Stimulated activated CD8-positive, alpha-beta memory T cell treated with anti-CD3 and anti-CD28 coated beads, Interleukin-7, amount 100 ng/mL, for 1 hour (primary cell): ENCODE results near the gene TMEM245.

Source experiments
- DNase-seq, 2 donors: peaks; one replicate each; pipeline ENCODE4 v3.0.0-alpha.2; 2020; ENCODE audit warnings: low read depth in 2 of 2

Gene TMEM245

DNA sequence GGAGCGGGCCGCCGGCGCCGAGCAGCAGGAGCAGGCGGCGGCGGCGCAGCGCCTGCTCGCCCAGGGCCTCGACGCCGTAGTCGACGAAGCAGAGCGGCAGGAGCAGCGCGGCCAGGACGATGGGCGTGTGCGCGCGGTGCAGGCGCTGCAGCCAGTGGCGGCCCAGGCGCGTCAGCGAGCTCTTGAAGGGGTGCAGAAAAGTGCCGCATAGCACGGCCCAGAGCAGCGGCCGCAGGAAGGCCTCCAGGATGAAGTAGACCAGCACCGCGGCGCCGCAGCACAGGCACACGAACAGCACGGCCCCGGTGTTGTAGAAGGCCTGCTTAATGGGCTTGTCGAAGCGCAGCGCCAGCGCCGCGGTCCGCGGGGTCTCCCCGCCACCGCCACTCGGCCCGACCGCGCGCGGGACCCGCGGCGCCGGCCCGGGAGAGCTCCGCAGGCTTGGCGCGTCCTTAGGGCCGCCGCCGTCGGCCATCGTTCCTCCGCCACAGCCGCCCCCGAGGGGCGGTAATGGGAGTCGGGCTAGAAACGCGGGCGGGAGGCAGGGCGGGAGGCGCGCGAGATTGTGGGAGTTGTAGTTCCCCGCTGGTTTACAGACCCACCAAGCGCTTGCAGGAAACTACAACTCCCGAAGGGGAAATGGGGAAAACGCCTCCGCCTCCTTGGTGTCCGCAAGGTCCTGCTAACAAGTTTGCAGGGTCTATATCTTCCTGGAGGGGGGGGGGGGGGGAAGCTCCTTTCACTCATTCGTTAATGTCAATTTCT is at the start of gene TMEM245:
TSS of gene TMEM245 (minus strand) at position 509 of the 765 bp plus-strand sequence. CDS start at position 475, 34 bp downstream.
- peak; percentile 86 to 88 for DNase-seq

DNA sequence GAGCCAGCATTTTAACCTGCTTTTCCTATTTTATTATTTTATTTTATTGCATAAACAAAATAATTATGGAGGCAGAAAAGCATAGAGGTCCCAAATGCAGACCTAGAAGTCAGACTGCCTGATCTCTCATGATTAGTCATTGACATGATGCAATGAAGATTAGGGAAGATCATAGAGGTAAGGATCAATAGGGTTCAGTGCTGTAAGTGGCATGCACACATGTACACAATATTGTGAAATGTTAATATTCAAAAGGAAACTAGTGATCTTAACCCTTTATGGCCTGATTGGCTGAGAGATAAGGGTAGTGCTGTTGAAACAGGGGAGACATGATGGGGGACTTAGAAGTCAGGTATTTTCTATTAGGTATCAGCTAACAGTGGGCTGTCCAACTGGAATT is 48.4 kb upstream of the TMEM245 start:
- DNase-seq: no peak

GRCh38 chr9:109167716-109168115 is 48.0 kb upstream of the TMEM245 start:
- no peak for DNase-seq

- no peak for DNase-seq
These were observed 47.2 kb upstream of the TMEM245 start, which contains the start of gene FRRS1L for GRCh38 chr9:109166771-109167601. FRRS1L (minus strand) TSS chr9:109167249; CDS start chr9:109167138, 111 bp downstream.

DNA sequence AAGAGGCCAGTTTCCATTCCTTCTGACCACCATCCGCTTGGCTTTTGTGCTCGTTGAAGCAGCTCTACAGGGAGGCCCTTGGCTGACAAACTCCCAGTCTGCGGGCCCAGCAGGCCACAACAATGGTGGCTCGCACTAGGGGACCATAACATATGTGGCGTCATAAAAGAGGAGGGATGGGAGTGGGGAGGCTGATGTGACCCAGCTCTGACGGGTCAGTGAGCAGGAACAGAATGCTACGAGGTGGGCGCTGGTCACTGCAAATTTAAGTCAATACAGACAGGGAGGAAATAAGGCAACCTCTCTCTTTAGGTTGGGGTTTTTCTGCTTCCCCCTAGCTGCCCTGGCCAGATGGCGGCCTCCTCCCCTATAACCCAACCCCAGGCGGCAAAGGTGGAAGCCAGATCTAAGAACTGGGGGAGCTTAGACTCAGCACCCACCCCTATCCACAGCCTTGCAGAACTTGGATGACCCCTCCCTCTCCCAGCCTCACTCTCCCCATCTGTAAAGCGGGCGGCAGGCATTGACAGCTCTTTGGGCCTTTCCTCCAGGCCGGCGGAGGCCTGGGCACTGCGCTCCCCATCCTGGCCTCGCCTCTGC is 46.5 kb upstream of the TMEM245 start:
- no peak for DNase-seq

DNA sequence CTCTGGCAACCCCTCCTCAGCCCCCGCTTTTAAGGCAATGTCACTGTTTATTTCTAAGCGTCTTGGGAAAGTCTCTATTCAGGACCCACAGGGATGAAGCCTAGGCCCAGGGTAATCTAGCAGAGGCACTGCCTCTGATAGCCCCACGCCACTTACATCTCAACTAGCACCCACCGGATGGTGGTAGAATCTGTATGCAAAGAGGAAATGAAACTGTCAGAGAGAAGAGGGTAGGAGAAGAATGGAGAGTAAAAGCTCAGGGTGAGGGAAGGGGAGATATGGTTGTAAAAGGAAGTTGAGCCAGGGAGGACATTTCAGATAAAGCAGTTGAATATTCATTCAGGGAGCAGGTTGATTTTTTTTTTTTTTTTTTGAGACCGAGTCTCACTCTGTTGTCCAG is 44.3 kb upstream of the TMEM245 start:
- DNase-seq: no peak

DNA sequence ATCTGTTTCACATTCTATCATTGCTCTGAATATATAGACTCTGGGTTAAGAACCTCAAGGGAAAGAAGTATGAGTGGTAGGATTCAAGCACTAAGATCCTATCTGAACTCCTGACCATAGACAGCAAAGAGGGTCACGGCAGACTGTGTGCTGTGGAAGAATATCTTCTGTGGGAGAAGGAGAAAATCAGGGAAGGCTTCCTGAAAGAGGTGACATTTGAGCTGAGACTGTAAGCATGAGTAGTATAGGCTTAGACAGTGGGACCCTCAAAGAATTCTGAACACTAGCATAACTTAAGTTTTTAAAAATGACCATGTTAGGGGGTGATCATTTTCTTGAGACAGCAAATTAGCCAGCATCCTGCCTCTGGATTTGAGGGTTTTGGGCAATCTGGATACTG is 43.4 kb upstream of the TMEM245 start:
- no peak for DNase-seq

DNA sequence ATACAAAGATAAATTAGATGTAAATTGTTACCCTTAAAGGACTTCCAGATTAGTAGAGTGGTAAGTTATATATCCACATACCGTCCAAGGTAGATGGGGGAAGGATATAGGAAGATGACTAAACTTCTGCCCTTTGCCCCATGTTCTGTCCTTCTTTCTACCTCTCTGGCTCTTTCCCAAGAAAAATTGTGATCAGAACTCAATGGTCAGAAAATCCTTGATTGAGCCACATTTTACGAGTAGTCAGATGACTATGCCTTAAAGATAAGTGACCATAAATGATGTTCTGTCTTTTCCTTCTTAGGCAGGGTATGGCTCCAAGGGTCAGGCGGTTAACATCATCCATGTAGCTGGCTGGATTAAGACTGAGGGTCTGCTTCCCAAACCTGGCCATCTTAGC is 42.9 kb upstream of the TMEM245 start:
- DNase-seq: no peak

GRCh38 chr9:109161471-109161870 is 41.7 kb upstream of the TMEM245 start:
- no peak for DNase-seq

- no peak for DNase-seq
These were observed 39.8 kb upstream of the TMEM245 start for GRCh38 chr9:109159583-109159982.

DNA sequence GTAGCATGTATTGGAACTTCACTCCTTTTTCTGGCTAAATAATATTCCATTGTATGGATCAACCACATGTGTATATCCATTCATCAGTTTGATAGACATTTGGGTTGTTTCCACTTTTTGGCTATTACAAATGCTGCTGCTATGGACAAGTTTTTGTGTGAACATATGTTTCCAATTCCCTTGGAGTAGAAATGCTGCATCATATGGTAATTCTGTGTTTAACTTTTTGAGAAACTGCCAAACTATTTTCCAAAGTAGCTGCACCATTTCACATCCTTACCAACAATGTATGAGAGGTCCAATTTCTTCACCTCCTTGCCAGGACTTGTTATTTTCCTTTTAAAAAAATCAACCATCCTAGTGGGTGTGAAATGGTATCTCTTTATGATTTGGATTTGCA is 38.9 kb upstream of the TMEM245 start:
- DNase-seq: no peak

GRCh38 chr9:109156708-109157107 is 37.0 kb upstream of the TMEM245 start:
- DNase-seq: no peak

DNA sequence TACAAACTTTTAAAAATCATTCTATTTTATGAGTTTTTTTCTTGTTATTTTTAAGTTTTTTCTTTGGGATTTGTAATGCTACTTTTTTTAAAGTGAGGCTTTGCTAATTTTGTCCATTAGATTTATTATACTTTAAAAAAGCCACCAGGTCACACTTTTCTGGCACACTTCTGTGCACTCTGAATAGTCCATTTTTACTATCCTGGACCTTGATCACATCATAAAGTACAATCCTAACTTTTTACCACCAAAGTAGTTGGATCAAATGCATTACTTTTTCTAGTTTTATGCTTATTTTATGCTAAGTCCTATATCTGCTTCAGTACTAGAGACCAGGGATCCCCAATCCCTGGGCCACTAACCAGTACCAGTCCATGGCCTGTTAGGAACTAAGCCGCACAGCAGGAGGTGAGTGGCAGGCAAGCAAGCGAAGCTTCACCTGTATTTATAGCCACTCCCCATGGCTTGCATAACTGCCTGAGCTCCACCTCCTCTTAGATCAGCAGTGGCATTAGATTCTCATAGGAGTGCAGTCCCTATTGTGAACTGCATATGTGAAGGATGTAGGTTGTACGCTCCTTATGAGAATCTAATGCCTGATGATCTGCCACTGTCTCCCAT is 31.3 kb upstream of the TMEM245 start:
- no peak for DNase-seq

DNA sequence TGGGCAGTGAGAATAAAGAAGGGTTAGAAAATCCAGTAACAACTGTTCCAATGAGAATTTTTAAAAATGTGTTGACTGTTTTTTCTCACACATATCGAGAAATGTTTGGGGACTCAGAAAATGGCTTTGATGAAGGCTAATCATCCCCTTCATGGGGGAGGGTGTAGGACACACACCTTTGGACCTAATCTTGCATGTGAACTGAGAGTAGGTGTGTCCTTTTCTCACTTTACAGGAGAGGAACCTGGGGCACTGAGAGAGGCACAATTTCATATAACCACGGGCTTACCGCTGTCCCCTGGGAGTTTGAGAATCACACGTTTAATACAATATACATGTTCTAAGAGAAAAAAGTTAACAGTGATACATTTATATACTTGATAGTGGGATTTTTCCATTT is 30.0 kb upstream of the TMEM245 start:
- DNase-seq: no peak

DNA sequence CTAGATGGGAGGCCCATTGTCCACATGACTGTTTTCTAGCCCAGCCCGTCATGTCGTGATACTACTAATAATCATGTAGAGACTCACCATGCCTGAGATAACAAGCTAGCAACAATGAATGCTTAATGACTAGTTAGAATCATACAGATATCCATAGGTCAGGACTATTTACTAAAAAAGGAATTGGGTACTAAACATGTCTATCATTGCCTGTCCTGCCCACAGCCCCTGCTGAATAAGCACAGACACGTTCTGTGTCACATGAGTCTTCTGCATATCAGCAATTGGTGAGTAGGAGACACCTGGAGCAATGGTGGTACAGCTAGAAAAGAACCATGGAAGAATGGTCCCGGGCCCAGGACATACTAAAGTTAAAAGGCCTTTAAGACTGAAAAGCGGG is 29.3 kb upstream of the TMEM245 start:
- DNase-seq: no peak

- no peak for DNase-seq
These were observed 25.3 kb upstream of the TMEM245 start for GRCh38 chr9:109145051-109145450.

- no peak for DNase-seq
These were observed 24.3 kb upstream of the TMEM245 start for GRCh38 chr9:109143881-109144562.

DNA sequence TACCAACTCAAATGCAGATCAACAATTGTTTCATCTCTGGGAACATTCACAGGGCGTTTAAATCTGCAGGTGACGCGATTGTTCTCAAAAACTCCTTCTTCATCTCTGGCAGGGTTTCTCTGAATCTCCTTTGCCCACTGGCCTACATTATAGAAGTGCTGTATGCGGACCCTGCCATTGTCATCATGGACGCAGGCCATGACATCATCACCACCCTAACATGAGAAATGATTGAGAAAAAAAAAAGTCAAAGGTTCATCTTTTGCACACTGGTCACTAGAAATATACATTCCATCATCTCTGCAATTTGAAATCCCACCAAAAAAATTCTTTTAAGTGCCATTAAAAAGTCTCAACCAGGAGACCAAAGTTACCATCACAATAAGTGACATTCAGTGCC is 21.6 kb upstream of the TMEM245 start:
- no peak for DNase-seq

DNA sequence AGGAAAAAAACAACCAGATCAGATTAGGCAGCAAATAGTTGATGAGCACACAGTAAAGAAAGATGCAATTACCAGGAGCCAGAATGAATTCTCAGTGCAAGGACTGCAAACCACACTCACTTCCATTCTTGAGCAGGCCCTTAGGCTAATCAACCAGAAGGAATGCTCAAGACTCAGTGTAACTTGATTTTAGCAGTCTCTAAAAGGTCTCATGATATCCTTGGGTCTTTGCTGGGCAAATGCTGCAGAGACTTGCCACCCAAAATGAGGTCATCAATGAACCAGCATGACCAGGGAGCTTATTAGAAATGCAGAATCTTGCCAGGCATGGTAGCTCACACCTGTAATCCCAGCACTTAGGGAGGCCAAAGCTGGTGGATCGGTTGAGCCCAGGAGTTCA is 20.1 kb upstream of the TMEM245 start:
- no peak for DNase-seq

GRCh38 chr9:109138421-109138820 is 18.7 kb upstream of the TMEM245 start:
- no peak for DNase-seq

- DNase-seq: no peak
These were observed 14.4 kb upstream of the TMEM245 start for GRCh38 chr9:109134167-109134578.

DNA sequence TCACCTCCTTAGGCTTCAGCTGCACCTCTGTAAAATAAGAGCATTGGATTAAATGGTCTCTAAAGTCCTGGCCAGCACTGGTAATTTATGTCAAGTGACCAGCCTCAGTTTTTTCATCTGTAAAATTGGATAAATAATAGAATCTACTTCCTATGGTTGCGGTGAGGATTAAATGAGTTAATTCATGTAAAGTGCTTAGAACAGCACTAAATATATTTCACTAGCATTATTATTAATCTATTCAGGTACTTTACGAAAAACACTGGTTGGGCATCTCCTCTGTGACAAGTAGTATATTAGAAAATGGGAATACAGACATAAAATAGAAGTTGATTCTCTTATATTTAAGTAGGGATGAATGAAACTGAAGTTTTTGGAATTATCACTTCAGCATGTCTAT is 13.8 kb upstream of the TMEM245 start:
- no peak for DNase-seq
